IMR-90 (cell line): ENCODE data around the gene ATP9B. TPM values are rescaled to one million over a fixed set of nuclear protein-coding genes. Genes with fewer than 3 reads are reported as not detected.
A peak's percentile ranks its signal among the peaks of the same experiment; 100 is the strongest.

Source experiments
- ATAC-seq: fragments of 200-7000 bp; cut with Tn5 transposase; 2 replicates; pipeline ENCODE4 v1.9.1; 2020; ENCODE audit warnings: low read depth, mild to moderate bottlenecking, moderate library complexity
- BruUV-seq: library from RNA; stranded (reverse); fragments of 400-500 nt; replicated peaks from 2 replicates; lab custom pipeline; 2021; lab: Mats Ljungman, UMichigan
- CTCF ChIA-PET: fragments of 300-600 bp; formaldehyde crosslinking; extraction: SDS; loops from one replicate; lab custom pipeline; 2021; ENCODE audit warnings: antibody characterized with exemption; lab: Yijun Ruan, JAX
- POLR2A ChIA-PET: fragments of 300-600 bp; sonication (Branson Sonifier 250); formaldehyde crosslinking; loops from one replicate; lab custom pipeline; 2022; ENCODE audit warnings: antibody characterized with exemption; ENCODE audit not compliant: unreplicated experiment; lab: Charles Lee
- DNase-seq: peaks from one replicate; pipeline ENCODE4 v3.0.0; 2013
- H2AFZ ChIP-seq: replicated peaks from 2 replicates; pipeline ENCODE3; 2013; ENCODE audit warnings: low read length, mild to moderate bottlenecking; ENCODE audit not compliant: poor library complexity
- H2AK5ac ChIP-seq: 2 replicates; pipeline ENCODE4 v1.6.1; 2013; ENCODE audit warnings: low read depth, low read length, inconsistent platforms
- H2AK9ac ChIP-seq: replicated peaks from 2 replicates; pipeline ENCODE3; 2013; ENCODE audit warnings: mild to moderate bottlenecking, low read depth, low read length, moderate library complexity; ENCODE audit not compliant: poor library complexity
- H2BK120ac ChIP-seq: 2 replicates; pipeline ENCODE4 v1.6.1; 2013; ENCODE audit warnings: low read depth, low read length, inconsistent platforms
- H2BK15ac ChIP-seq: 3 replicates; pipeline ENCODE4 v1.6.1; 2013; ENCODE audit warnings: low read depth, low read length, inconsistent platforms
- H2BK20ac ChIP-seq: 2 replicates; pipeline ENCODE4 v1.6.1; 2013; ENCODE audit warnings: low read depth, mild to moderate bottlenecking, inconsistent platforms, low read length, moderate library complexity
- H2BK5ac ChIP-seq: 2 replicates; pipeline ENCODE4 v1.6.1; 2013; ENCODE audit warnings: mild to moderate bottlenecking, low read depth, low read length, inconsistent platforms; ENCODE audit not compliant: poor library complexity, severe bottlenecking
- H3K14ac ChIP-seq: replicated peaks from 2 replicates; pipeline ENCODE4 v1.6.1; 2013; ENCODE audit warnings: low read depth, low read length, inconsistent platforms
- H3K18ac ChIP-seq: 2 replicates; pipeline ENCODE4 v1.6.1; 2013; ENCODE audit warnings: low read depth, low read length, control low read depth
- H3K23ac ChIP-seq: 2 replicates; pipeline ENCODE4 v1.6.1; 2013; ENCODE audit warnings: low read depth, low read length, inconsistent platforms
- H3K27ac ChIP-seq: 2 replicates; pipeline ENCODE4 v1.5.1; 2013; ENCODE audit warnings: mild to moderate bottlenecking, control low read depth, low read length; ENCODE audit not compliant: insufficient read depth
- H3K27me3 ChIP-seq: 2 replicates; pipeline ENCODE4 v1.6.1; 2013; ENCODE audit warnings: low read length; ENCODE audit not compliant: control insufficient read depth, insufficient read depth
- H3K36me3 ChIP-seq: 2 replicates; pipeline ENCODE4 v1.6.1; 2013; ENCODE audit warnings: low read length, mixed read lengths; ENCODE audit not compliant: control insufficient read depth, insufficient read depth
- H3K4ac ChIP-seq: 2 replicates; pipeline ENCODE4 v1.6.1; 2013; ENCODE audit warnings: low read depth, low read length, inconsistent platforms
- H3K4me1 ChIP-seq: 2 replicates; pipeline ENCODE4 v1.6.1; 2013; ENCODE audit warnings: low read length, mixed read lengths; ENCODE audit not compliant: control insufficient read depth, insufficient read depth
- H3K4me2 ChIP-seq: 2 replicates; pipeline ENCODE4 v1.6.1; 2013; ENCODE audit warnings: low read depth, mild to moderate bottlenecking, control low read depth, low read length, moderate library complexity
- H3K4me3 ChIP-seq: 2 replicates; pipeline ENCODE4 v1.5.1; 2013; ENCODE audit warnings: low read depth, mild to moderate bottlenecking, control low read depth, low read length, moderate library complexity; ENCODE audit not compliant: insufficient read depth
- H3K56ac ChIP-seq: 2 replicates; pipeline ENCODE4 v1.6.1; 2013; ENCODE audit warnings: low read length, inconsistent platforms; ENCODE audit not compliant: insufficient read depth; ENCODE audit errors: extremely low read depth
- H3K79me1 ChIP-seq, 2 experiments: 2 replicates each; pipeline ENCODE4 v1.6.1; 2013; ENCODE audit warnings: low read length in 2 of 2, inconsistent platforms in 1 of 2, low read depth in 1 of 2
- H3K9ac ChIP-seq: 2 replicates; pipeline ENCODE4 v1.6.1; 2013; ENCODE audit warnings: low read depth, low read length, control low read depth
- H3K9me1 ChIP-seq: 2 replicates; pipeline ENCODE4 v1.6.1; 2013; ENCODE audit warnings: low read length, inconsistent platforms; ENCODE audit not compliant: insufficient read depth
- H3K9me3 ChIP-seq: 2 replicates; pipeline ENCODE4 v1.6.1; 2013; ENCODE audit warnings: low read length; ENCODE audit not compliant: control insufficient read depth, insufficient read depth
- H4K20me1 ChIP-seq: 2 replicates; pipeline ENCODE4 v1.6.1; 2013; ENCODE audit warnings: low read length, inconsistent platforms; ENCODE audit not compliant: insufficient read depth
- H4K5ac ChIP-seq: 2 replicates; pipeline ENCODE4 v1.6.1; 2013; ENCODE audit warnings: mild to moderate bottlenecking, low read depth, low read length, control low read depth
- H4K8ac ChIP-seq, 2 experiments: 2 replicates each; pipeline ENCODE4 v1.6.1; 2013; ENCODE audit warnings: low read depth in 2 of 2, low read length in 2 of 2, control low read depth in 1 of 2, inconsistent platforms in 1 of 2
- H4K91ac ChIP-seq: 2 replicates; pipeline ENCODE4 v1.6.1; 2013; ENCODE audit warnings: low read depth, low read length, inconsistent platforms; ENCODE audit not compliant: insufficient read depth
- BHLHE40 ChIP-seq: fragments of 150-350 bp; IDR thresholded peaks from 2 replicates; pipeline ENCODE4 v1.6.1; 2016; ENCODE audit warnings: mild to moderate bottlenecking, low read depth, low read length
- CEBPB ChIP-seq: IDR thresholded peaks from 2 replicates; pipeline ENCODE4 v1.6.1; 2012; ENCODE audit warnings: low read depth, low read length, improper control_type of control experiment
- CHD1 ChIP-seq: IDR thresholded peaks from 2 replicates; pipeline ENCODE4 v1.6.1; 2012; ENCODE audit warnings: low read depth, low read length, improper control_type of control experiment
- FOS ChIP-seq: fragments of 150-350 bp; IDR thresholded peaks from 2 replicates; pipeline ENCODE4 v1.6.1; 2016; ENCODE audit warnings: low read depth, low read length
- MAFK ChIP-seq: IDR thresholded peaks from 2 replicates; pipeline ENCODE4 v1.6.1; 2012; ENCODE audit warnings: low read depth, low read length, improper control_type of control experiment
- MAZ ChIP-seq: IDR thresholded peaks from 2 replicates; pipeline ENCODE4 v1.6.1; 2012; ENCODE audit warnings: low read depth, mild to moderate bottlenecking, low read length, improper control_type of control experiment, moderate library complexity, borderline replicate concordance
- NFE2L2 ChIP-seq: fragments of 150-350 bp; IDR thresholded peaks from 2 replicates; pipeline ENCODE4 v1.6.1; 2016; ENCODE audit warnings: low read depth, mild to moderate bottlenecking, low read length
- POLR2A ChIP-seq: IDR thresholded peaks from 2 replicates; pipeline ENCODE4 v1.6.1; 2012; ENCODE audit warnings: mild to moderate bottlenecking, low read depth, low read length
- RAD21 ChIP-seq: IDR thresholded peaks from 2 replicates; pipeline ENCODE4 v1.6.1; 2012; ENCODE audit warnings: low read length, improper control_type of control experiment
- RCOR1 ChIP-seq: IDR thresholded peaks from 2 replicates; pipeline ENCODE4 v1.6.1; 2012; ENCODE audit warnings: mild to moderate bottlenecking, low read length, improper control_type of control experiment; ENCODE audit not compliant: insufficient replicate concordance
- WGBS, 2 experiments: methylation state at CpG; one replicate each; pipeline versions ENCODE4 v1.1.5 to v1.1.7; 2013; ENCODE audit warnings: missing lambda C conversion rate in 2 of 2; ENCODE audit not compliant: insufficient read length in 1 of 2; ENCODE audit errors: extremely low coverage in 2 of 2; 5-methylcytosine and 5-hydroxymethylcytosine counted together
- dilution Hi-C: fragments of 300-500 bp; cut with HindIII; formaldehyde crosslinking; loops from one replicate; pipeline ENCODE4 v1.14.3; 2018; ENCODE audit warnings: low sequenced_read_pairs; ENCODE audit not compliant: unreplicated experiment
- in situ Hi-C: fragments of 300-500 bp; cut with MboI; formaldehyde crosslinking; loops from 3 replicates; pipeline ENCODE4 v1.14.3; 2019; ENCODE audit warnings: low sequenced_read_pairs, inconsistent platforms, mixed read lengths
- intact Hi-C: fragments of 100-400 bp; cut with micrococcal nuclease; formaldehyde crosslinking; loops from 2 replicates; pipeline ENCODE4 v1.10.0; 2022
- polyA plus RNA-seq, 3 experiments: library from polyadenylated mRNA; depleted of rRNA; stranded (reverse); fragments of >200 nt; gene quantifications; 2 replicates each; pipeline ENCODE4 v1.2.3, GENCODE V29; 2012; ENCODE audit warnings: low replicate concordance in 1 of 3
- total RNA-seq: library from RNA; depleted of rRNA; stranded (reverse); fragments of >200 nt; gene quantifications from 2 replicates; pipeline ENCODE4 v1.2.3, GENCODE V29; 2012
- TF ChIP-seq, protein P1 (sequence below): conservative IDR thresholded peaks from 2 replicates; pipeline ENCODE4 v1.5.1; 2012; ENCODE audit warnings: mild to moderate bottlenecking, low read depth, low read length, improper control_type of control experiment
- TF ChIP-seq, protein P2 (sequence below): fragments of 150-350 bp; IDR thresholded peaks from 2 replicates; pipeline ENCODE4 v1.6.1; 2016; ENCODE audit warnings: low read depth, mild to moderate bottlenecking, low read length, moderate library complexity, borderline replicate concordance

ATP9B gene
- total and polyA plus RNA-seq, 2 of the 4 experiments (the other 2 are of a cell fraction) = 11.0 to 11.5 TPM

DNA sequence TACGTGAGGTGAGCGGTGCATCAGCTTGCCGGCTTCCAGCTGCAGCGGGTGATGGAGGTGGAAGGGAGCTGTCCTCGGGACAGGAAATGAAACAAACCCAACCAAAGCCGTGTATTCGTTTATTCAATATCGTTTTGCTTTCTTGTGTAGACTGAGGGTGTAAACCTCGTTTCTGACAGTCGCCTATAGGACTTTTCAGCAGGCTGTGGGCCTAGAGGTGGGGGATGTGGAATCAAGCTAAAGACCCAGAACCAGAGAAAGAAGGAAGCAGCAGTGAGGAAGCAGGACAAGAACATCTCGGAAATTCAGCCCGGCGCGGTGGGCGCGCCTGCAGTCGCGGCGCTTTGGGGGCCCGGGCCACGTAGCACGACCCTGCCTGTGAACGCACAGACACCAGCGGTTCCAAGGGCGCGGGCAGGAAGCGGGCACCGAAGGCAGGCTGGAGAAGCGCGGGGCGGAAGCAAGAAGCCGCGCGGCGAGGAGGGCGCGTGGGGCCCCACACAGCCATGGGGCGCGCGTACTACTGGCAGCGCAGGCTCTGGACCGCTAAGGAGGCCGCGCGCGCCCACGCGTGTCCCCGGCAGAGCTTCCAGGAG, 755 bp upstream of the ATP9B start:
- H3K9me1 ChIP-seq = 0 out of 2 replicates have a peak, but pooled peaks cover 5% of the 10 kb centered on the region
- H3K79me1 ChIP-seq = peaks cover 7 to 13% of the 10 kb centered on the region in 2 experiments; a peak in 3 of 4 replicates
- peak overlapping the region; percentile 24 for H3K9ac ChIP-seq
- H2BK20ac ChIP-seq = no peak overlapping the region
- POLR2A ChIA-PET = no interaction called here
- WGBS, 2 experiments = 16% methylated on average over 24 of the region's 49 CpGs; no CpG with 5 or more reads in 1 of the 2 experiments
- H2BK120ac ChIP-seq = no peak overlapping the region
- CTCF ChIA-PET = no interaction called here
- no TSS peak for BruUV-seq
- H4K91ac ChIP-seq = peak overlapping the region; percentile 14
- peak overlapping the region; percentile 74 for H3K4me2 ChIP-seq
- H3K36me3 ChIP-seq = no peaks in the 10 kb centered on the region
- peak overlapping the region; percentile 90 for H4K5ac ChIP-seq
- H3K14ac ChIP-seq = no peak overlapping the region
- peak overlapping the region; percentile 89 to 91 for H4K8ac ChIP-seq
- peak overlapping the region; percentile 95 for H2AFZ ChIP-seq
- intact Hi-C loops (no loop called here), in situ Hi-C loops (no loop called here), dilution Hi-C loops (no loop called here)
- no peak; the same call in 1 of the 2 replicates for ATAC-seq
- no peak overlapping the region for H3K23ac ChIP-seq
- no peaks in the 10 kb centered on the region; the same call in 1 of the 2 replicates for H3K4me1 ChIP-seq
- H4K20me1 ChIP-seq = no peaks in the 10 kb centered on the region; the same call in 1 of the 2 replicates
- no peak for DNase-seq
- H2BK15ac ChIP-seq = no peak overlapping the region
- peak overlapping the region; percentile 94 for H3K4me3 ChIP-seq
- H3K56ac ChIP-seq = no peak overlapping the region
- H3K4ac ChIP-seq = peak overlapping the region; percentile 46
- peak overlapping the region; percentile 13; the same call in 1 of the 2 replicates for H3K27ac ChIP-seq
- H2AK5ac ChIP-seq = no peak overlapping the region
- peaks cover 2% of the 10 kb centered on the region; the same call in 1 of the 2 replicates for H3K9me3 ChIP-seq
- peak overlapping the region; percentile 33 for H2AK9ac ChIP-seq
- no peak for TF ChIP-seq CEBPB
- no peak for TF ChIP-seq CHD1
- TF ChIP-seq, protein P1, sequence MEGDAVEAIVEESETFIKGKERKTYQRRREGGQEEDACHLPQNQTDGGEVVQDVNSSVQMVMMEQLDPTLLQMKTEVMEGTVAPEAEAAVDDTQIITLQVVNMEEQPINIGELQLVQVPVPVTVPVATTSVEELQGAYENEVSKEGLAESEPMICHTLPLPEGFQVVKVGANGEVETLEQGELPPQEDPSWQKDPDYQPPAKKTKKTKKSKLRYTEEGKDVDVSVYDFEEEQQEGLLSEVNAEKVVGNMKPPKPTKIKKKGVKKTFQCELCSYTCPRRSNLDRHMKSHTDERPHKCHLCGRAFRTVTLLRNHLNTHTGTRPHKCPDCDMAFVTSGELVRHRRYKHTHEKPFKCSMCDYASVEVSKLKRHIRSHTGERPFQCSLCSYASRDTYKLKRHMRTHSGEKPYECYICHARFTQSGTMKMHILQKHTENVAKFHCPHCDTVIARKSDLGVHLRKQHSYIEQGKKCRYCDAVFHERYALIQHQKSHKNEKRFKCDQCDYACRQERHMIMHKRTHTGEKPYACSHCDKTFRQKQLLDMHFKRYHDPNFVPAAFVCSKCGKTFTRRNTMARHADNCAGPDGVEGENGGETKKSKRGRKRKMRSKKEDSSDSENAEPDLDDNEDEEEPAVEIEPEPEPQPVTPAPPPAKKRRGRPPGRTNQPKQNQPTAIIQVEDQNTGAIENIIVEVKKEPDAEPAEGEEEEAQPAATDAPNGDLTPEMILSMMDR = no peak
- TF ChIP-seq, protein P2, sequence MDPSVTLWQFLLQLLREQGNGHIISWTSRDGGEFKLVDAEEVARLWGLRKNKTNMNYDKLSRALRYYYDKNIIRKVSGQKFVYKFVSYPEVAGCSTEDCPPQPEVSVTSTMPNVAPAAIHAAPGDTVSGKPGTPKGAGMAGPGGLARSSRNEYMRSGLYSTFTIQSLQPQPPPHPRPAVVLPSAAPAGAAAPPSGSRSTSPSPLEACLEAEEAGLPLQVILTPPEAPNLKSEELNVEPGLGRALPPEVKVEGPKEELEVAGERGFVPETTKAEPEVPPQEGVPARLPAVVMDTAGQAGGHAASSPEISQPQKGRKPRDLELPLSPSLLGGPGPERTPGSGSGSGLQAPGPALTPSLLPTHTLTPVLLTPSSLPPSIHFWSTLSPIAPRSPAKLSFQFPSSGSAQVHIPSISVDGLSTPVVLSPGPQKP = no peak
- no peak for TF ChIP-seq MAFK
- no peak for TF ChIP-seq RCOR1
- no peak for TF ChIP-seq RAD21
- no peak for TF ChIP-seq MAZ
- no peak for TF ChIP-seq NFE2L2
- TF ChIP-seq BHLHE40 = no peak
- no peak for TF ChIP-seq FOS
- no peak for TF ChIP-seq POLR2A
- no peak overlapping the region for H2BK5ac ChIP-seq
- H3K18ac ChIP-seq = no peak overlapping the region; the same call in 1 of the 2 replicates
- no peaks in the 10 kb centered on the region for H3K27me3 ChIP-seq
